GM04504 (cell line): Measurements from ENCODE around the gene CCDC78.

Source experiments
- DNase-seq: peaks from one replicate; pipeline ENCODE4 v3.0.0-alpha.2; 2012; ENCODE audit warnings: low read depth

Gene CCDC78

DNA sequence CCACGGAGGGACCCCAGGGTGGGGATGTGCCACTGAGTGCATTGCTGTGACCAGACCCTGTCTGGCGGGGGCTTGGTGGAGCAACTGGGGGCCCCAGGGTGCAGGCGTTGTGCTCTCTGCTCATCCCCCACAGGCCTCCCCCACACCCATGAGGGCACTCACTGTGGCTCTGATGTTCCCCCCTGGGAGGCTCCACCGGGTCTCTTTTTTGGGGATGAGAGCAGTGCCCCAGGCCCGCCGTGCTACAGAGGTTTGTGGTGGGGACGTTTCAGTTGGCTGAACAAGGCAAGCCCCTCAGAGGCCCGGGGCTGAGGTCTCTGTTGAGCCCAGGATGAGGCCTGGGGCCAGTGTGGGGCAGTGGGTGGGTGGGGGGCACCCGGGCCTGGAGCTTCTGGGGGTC lies 2.5 kb downstream of the CCDC78 start:
- no peak for DNase-seq

DNA sequence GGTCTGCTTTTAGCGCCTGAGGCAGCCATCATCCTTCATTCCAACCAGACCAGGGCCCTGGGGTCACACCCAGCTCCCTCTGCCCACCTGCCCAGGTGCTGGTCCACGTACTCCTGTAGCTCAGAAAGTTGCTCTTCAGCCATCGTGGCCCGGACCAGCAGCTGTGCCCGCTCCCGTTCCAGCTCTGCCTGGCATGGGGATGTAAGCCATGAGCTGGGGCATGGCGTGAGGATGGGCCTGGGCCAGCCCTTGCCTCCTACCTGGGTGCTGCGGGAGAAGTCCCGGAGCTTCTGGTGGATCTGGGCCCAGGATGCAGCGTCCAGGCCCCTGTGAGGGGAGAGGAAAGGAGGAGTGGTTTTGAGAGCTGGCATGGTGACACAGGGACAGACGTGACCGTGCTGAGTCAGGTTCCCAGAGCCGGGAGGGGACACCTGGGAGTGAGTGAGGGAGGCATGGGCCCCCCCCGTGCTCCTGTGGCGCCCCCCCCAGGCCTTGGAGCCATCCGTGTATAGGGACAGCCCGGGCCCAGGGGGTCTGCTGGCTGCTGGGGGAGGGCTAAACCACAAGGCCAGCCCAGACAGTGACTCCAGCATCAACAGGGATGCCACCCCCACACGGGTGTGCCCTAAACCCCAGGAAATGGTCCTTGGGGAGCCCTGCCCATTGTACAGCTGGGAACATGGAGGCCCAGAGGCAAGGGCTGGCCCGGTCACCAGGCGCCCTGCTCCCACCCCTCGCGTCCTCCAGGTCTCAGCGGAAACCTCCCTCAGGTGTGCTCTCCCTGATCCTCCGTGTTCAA lies 3.2 kb downstream of the CCDC78 start:
- DNase-seq: no peak

DNA sequence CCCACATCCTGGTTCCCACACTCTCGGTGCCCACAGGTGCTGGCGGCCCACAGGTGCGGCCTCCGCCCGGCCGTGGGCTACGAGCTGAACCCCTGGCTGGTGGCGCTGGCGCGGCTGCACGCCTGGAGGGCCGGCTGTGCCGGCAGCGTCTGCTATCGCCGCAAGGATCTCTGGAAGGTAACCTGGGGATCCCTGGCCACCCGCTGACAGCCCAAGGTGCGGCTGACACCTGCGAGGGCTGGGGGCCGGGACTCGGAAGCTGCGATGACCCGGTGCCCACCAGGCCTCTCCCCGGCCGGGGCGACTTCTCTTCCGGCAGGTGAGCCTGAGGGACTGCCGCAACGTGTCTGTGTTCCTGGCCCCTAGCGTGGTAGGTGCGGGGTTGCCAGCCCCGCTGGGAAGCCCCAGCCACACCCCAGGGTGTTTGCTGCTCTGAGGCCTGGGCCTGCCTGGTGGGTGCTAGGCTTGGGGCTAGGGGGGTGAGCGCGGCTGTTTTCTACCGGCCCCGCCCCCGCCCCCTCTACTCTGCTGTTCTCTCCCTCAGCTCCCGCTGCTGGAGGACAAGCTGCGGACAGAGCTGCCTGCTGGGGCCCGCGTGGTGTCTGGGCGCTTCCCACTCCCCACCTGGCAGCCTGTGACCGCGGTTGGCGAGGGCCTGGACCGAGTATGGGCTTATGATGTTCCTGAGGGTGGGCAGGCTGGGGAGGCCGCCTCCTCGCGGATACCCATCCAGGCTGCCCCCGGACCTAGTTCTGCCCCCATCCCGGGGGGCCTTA lies 4.3 kb downstream of the CCDC78 start:
- DNase-seq: no peak

DNA sequence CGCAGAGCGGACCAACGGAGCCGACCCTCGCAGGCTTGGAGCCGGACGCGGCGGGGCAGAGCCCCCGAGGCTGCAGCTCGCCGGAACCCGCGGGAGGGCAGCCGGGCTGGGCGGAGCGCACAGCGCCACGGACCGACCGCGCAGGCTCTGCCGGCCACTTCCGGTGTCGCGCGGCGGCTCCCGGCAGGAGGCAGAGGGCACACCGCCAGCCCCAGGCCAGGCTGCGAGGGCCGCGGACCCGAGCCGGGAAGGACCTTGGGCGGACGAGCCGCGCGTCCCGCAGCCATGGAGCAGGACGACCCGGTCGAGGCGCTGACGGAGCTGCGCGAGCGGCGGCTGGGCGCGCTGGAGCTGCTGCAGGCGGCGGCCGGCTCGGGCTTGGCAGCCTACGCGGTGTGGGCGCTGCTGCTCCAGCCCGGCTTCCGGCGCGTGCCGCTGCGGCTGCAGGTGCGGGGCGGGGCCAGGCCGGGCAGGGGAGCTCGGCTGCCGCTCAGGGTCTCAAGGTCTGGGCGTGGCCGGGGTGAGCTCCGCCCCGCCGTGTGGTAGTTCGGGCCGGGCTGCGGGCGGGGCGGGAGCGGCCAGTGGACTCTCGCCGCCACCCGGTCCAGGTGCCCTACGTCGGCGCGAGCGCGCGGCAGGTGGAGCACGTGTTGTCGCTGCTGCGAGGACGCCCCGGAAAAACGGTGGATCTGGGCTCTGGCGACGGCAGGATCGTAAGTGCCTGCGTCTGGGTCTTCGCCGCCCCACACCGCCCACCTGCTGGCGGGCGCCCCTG lies 5.1 kb downstream of the CCDC78 start, which contains the start of gene ANTKMT:
Gene ANTKMT (plus strand): TSS at position 157 of the 775 bp plus-strand sequence. CDS start 129 bp downstream, at position 286.
- DNase-seq: no peak

DNA sequence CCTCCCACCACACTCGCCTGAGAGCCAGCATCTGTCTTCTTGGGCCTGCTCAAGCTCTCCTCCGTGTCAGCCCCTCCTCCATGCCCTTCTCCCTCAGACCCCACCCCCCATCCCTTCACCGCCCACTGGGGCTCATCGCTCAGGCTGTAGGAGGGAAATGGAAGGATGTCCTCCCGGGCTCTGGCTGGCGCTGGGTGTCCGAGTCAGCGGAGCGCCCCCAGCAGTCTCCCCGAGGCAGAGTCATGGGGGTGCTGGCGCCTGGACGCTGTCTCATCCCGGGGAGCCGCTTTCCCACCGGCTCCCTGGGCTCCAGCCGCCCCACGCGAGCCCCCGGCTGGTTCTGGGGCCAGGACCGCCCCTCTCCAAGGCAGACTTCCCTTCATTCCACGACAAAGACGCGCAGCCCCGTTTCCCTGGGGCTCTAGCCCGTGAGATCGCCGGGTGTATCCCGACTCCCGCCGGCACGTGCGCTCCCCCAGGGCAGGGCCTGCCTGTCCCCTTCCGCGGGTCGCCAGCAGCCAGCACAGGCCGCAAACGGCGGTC lies 5.7 kb downstream of the CCDC78 start:
- DNase-seq: no peak

GRCh38 chr16:719815-720446 lies 6.3 kb downstream of the CCDC78 start:
- DNase-seq: no peak

GRCh38 chr16:718922-719321 lies 7.3 kb downstream of the CCDC78 start:
- no peak for DNase-seq

- DNase-seq: no peak
Observed at GRCh38 chr16:718389-718788, 7.9 kb downstream of the CCDC78 start.

DNA sequence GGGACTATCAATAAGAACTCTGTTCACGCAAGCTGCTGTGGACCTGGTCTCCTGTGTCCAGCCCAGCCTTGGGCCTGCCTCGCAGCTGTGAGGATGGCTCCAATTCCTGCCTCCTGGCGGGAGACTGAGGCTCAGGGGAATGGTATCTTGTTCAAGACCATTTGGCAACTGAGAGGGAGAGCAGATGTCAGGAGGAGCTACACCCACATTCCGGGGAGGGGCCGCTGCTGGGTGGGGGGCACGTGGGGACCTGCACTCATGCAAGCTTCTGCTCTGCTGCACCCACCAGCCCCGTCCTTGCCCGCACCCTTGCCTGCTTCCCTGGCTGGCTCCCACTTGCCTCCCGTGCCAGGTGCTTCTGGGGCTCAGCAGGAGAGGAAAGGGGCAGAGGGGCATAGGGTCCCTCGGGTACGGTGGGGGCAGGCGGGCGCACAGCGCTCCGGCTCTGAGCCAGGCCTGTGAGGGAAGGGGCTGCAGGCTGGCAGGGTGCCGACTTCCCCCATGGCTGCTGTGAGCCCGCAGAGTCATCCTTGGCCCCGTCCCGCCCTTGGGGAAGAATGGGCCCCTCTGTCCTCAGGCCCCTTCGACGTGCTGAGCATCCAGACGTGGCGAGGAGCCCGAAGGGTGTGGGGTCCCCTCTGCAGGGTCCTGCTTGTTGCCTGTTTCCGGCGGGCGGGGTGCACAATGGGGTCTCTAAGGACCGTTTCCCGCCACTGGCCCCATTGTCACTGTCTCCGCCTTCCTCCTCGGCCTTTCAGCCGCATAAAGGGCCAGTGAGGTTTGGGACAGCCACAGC lies 8.6 kb downstream of the CCDC78 start:
- DNase-seq: no peak

GRCh38 chr16:716768-717325 lies 9.4 kb downstream of the CCDC78 start:
- DNase-seq: no peak

DNA sequence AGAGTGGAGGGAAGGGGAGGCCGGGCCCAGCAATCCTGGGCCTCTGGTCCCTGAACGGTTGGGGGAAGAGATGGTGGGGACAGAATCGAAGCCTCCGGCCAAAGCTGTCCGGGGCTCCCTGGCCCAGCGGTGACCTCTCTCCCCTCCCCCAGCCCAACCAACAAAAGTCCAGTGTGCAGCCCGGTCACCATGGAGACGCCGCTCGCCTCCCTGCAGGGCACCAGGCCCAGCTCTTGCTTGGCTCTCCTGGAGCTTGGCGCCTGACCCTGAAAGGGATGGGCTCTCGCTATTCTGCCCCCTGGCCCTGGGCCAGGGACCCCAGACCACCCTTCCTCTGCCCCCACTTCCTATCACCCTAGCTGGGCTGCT lies 10.1 kb downstream of the CCDC78 start:
- no peak for DNase-seq

DNA sequence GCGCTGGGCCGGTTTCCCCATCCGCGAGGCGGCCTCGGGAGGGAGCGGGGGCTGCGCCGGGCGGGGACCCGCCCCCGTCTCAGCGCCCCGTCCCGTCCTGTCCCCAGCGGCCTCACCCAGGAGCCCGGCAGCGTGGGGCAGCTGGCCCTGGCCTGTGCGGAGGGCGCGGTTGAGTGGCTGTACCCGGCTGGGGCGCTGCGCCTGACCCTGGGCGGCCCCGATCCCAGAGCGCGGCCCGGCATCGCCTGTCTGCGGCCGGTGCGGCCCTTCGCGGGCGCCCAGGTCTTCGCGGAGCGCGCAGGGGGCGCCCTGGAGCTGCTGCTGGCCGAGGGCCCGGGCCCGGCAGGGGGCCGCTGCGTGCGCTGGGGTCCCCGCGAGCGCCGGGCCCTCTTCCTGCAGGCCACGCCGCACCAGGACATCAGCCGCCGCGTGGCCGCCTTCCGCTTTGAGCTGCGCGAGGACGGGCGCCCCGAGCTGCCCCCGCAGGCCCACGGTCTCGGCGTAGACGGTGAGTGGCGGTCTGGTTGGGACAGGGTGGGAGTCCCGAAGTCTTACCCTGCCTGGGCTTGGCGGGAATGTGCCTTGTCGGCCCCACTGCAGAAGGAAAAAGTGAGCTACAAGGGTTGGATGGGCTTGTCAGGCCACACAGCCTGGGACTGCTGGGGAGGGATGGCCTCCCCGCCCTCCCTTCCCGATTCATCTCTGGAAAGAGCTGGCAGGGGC lies 10.6 kb downstream of the CCDC78 start:
- DNase-seq: no peak

DNA sequence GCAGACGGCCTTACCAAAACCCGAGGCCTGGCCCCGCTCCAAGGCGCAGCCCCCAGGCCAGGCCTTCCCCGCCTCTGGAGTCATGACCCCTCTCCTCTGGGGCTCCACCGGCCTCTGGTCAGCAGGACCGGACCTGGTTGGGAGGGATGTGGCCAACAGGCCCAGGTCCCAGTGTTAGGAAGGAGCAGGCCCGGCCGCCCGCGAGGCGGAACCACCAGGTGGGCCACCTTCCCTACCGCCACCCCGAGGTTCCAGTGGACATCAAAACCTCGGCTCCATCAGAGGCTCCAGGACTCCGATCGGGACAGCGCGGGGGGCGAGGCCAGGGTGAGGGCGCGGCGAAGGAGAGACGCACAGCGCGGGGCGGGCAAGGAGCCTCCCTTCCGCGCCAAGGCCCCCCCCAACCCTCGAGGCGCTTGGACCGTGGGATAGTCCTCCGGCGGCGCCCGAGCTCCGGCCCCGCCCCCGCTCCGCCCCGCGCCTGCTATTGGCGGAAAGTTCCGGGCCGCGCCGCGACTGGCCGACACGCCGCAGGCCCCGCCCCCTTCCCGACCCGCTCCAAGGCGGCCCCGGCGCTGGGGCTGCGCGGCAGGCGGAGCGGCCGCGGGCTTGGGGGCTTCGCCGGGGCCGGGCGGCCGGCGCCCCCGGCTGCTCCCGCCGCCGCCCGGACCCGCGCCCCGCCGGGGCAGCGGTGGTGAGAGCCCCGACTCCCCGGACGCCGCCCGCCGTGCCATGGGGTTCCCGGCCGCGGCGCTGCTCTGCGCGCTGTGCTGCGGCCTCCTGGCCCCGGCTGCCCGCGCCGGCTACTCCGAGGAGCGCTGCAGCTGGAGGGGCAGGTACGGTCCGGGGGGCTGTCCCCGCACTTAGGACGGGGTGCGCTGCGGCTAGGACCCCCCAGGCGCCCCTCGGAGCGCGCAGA lies 11.4 kb downstream of the CCDC78 start, which contains the start of gene METRN:
Gene METRN (plus strand): TSS at position 561 of the 919 bp plus-strand sequence. CDS start 172 bp downstream, at position 733.
- peak; percentile 78 for DNase-seq

GRCh38 chr16:714079-714478 lies 12.2 kb downstream of the CCDC78 start:
- DNase-seq: no peak

- peak; percentile 89 for DNase-seq
Observed at GRCh38 chr16:712740-713250, 13.4 kb downstream of the CCDC78 start.

DNA sequence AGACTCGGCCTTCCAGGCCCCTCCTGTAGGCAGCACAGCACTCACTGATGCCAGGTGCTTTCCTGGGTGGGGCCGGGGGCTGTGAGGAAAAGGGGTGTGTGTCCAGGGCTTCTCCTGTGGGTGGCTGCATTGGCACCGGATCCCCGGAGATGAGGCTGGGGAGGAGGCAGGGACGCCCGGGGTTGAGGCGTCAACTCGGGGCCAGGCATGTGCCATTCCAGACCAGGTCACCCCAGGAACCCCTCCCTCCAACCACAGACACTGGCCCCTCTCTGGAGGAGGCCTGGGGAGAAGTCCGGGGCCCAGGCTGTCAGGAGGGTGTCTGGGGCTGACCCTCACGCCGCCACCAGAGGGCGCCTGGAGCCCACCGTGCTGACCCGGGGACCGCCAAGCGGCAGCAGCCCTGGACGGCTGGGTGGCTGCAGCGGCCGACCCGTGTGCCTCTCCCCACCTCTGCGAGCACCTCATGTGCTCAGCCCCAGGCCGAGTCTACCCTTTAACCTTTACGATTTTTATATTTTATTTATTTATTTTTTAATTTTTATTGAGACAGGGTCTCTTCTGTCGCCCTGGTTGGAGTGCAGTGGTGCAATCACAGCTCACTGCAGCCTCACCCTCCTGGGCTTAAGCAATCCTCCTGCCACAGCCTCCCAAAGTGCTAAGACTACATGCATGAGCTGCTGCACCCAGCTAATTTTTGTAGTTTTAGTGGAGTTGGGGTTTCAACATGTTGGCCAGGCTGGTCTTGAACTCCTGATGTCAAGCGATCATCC lies 14.5 kb downstream of the CCDC78 start:
- no peak for DNase-seq

- DNase-seq: no peak
Observed at GRCh38 chr16:711084-711483, 15.2 kb downstream of the CCDC78 start.
